Naive thymus-derived CD4-positive, alpha-beta T cell (primary cell): ENCODE results near the gene OR52R1. TPM values are rescaled to one million over a fixed set of nuclear protein-coding genes. Genes with fewer than 3 reads are reported as not detected.

Source experiments
- ATAC-seq: fragments of 150-1000 bp; cut with Tn5 transposase; 2 replicates; pipeline ENCODE4 v1.10.0; 2021; ENCODE audit warnings: mild to moderate bottlenecking, moderate library complexity
- CTCF ChIA-PET: fragments of 350-600 bp; sonication (Branson Sonifier 250); formaldehyde crosslinking; loops from one replicate; lab custom pipeline; 2021; ENCODE audit warnings: antibody characterized with exemption; lab: Charles Lee
- POLR2A ChIA-PET: fragments of 350-600 bp; sonication (Branson Sonifier 250); formaldehyde crosslinking; loops from one replicate; lab custom pipeline; 2021; ENCODE audit warnings: antibody characterized with exemption, inconsistent platforms; lab: Charles Lee
- DNase-seq, 9 donors: peaks; one replicate each; pipeline versions ENCODE4 v3.0.0 to v3.0.0-alpha.2; 2020 to 2022; ENCODE audit warnings: mixed read lengths in 1 of 9
- H3K27ac ChIP-seq: one replicate; pipeline ENCODE4 v1.7.0; 2013; ENCODE audit warnings: mild to moderate bottlenecking, low read depth, low read length, moderate library complexity
- H3K27me3 ChIP-seq, 2 donors: one replicate each; pipeline ENCODE4 v1.7.0; 2013; ENCODE audit warnings: low read length in 2 of 2, mild to moderate bottlenecking in 2 of 2, moderate library complexity in 2 of 2; ENCODE audit not compliant: control insufficient read depth in 2 of 2, insufficient read depth in 2 of 2
- H3K36me3 ChIP-seq, 3 experiments: 1 replicate in 2 of 3; 2 replicates in 1 of 3; pipeline ENCODE4 v1.7.0; 2013; ENCODE audit warnings: low read length in 3 of 3, mild to moderate bottlenecking in 3 of 3, moderate library complexity in 1 of 3; ENCODE audit not compliant: insufficient read depth in 3 of 3, control insufficient read depth in 2 of 3
- H3K4me1 ChIP-seq, 2 donors: one replicate each; pipeline ENCODE4 v1.7.0; 2013; ENCODE audit warnings: low read length in 2 of 2, mild to moderate bottlenecking in 2 of 2, moderate library complexity in 1 of 2; ENCODE audit not compliant: control insufficient read depth in 2 of 2, insufficient read depth in 2 of 2
- H3K4me3 ChIP-seq: 2 replicates; pipeline ENCODE4 v1.7.0; 2013; ENCODE audit warnings: mild to moderate bottlenecking, low read length
- H3K9me3 ChIP-seq, 3 experiments: 1 replicate in 2 of 3; 2 replicates in 1 of 3; pipeline ENCODE4 v1.7.0; 2013; ENCODE audit warnings: low read length in 3 of 3; ENCODE audit not compliant: control insufficient read depth in 2 of 3
- H3K27ac Mint-ChIP-seq, 9 donors: one replicate each; pipeline ENCODE4 v1.8.0; 2020 to 2022; ENCODE audit warnings: mixed read lengths in 9 of 9, mild to moderate bottlenecking in 8 of 9, moderate library complexity in 5 of 9, inconsistent platforms in 2 of 9
- H3K27me3 Mint-ChIP-seq, 5 donors: one replicate each; pipeline ENCODE4 v1.8.0; 2021 to 2022; ENCODE audit warnings: mixed read lengths in 5 of 5, mild to moderate bottlenecking in 1 of 5
- H3K36me3 Mint-ChIP-seq, 5 donors: one replicate each; pipeline ENCODE4 v1.8.0; 2020 to 2022; ENCODE audit warnings: mixed read lengths in 5 of 5, mild to moderate bottlenecking in 3 of 5, inconsistent platforms in 1 of 5
- H3K4me1 Mint-ChIP-seq, 7 donors: one replicate each; pipeline ENCODE4 v1.8.0; 2020 to 2022; ENCODE audit warnings: mixed read lengths in 7 of 7, mild to moderate bottlenecking in 3 of 7, inconsistent platforms in 1 of 7
- H3K4me3 Mint-ChIP-seq, 10 donors: one replicate each; pipeline ENCODE4 v1.8.0; 2020 to 2022; ENCODE audit warnings: mild to moderate bottlenecking in 10 of 10, mixed read lengths in 10 of 10, moderate library complexity in 6 of 10, inconsistent platforms in 2 of 10
- H3K9me3 Mint-ChIP-seq, 11 donors: one replicate each; pipeline ENCODE4 v1.8.0; 2020 to 2022; ENCODE audit warnings: mixed read lengths in 11 of 11, mild to moderate bottlenecking in 4 of 11, inconsistent platforms in 1 of 11, moderate library complexity in 1 of 11
- intact Hi-C, 2 donors: fragments of 100-400 bp; cut with micrococcal nuclease; formaldehyde crosslinking; loops; one replicate each; pipeline ENCODE4 v1.15.1; 2023
- polyA plus RNA-seq, 2 donors: library from polyadenylated mRNA; unstranded; fragments of 300-500 nt; fragmentation: Illumina TruSeq; gene quantifications; one replicate each; pipeline ENCODE4 v1.2.3, GENCODE V29; 2021
- total RNA-seq, 6 experiments: library from RNA in 5 of 6; stranded (reverse) in 5 of 6; gene quantifications; 1 replicate in 5 of 6; 2 replicates in 1 of 6; pipeline ENCODE4 v1.2.3 and lab custom pipeline; 2021 to 2026

Gene OR52R1
- total RNA-seq (not detected), polyA plus RNA-seq (not detected), total RNA-seq (lab: John Stamatoyannopoulos, UW) (not detected)

GRCh38 chr11:4804280-4804679, at the start of gene OR52R1:
TSS of gene OR52R1 (minus strand) at chr11:4804380. CDS start at chr11:4804380, 0 bp downstream.
- POLR2A ChIA-PET = no interaction called here
- H3K9me3 ChIP-seq = no peaks in the 10 kb centered on the region
- no peak within 1 kb of the TSS for H3K4me3 ChIP-seq
- H3K27me3 ChIP-seq = no peaks in the 10 kb centered on the region
- Mint-ChIP-seq H3K4me1 (no peaks in the 10 kb centered on the region), H3K4me3 (no peak within 1 kb of the TSS), H3K27me3 (peaks cover 0 to 11% (median 6%) of the 10 kb centered on the region in 5 donors), H3K27ac (no peak within 1 kb of the TSS), H3K9me3 (peaks cover 0 to 1% (median 0%) of the 10 kb centered on the region in 11 donors), H3K36me3 (no peaks in the 10 kb centered on the region)
- CTCF ChIA-PET = no interaction called here
- ATAC-seq = no peak
- H3K27ac ChIP-seq = no peak within 1 kb of the TSS
- no peaks in the 10 kb centered on the region for H3K36me3 ChIP-seq
- intact Hi-C loops = no loop called here
- DNase-seq = no peak
- H3K4me1 ChIP-seq = no peaks in the 10 kb centered on the region

- H3K36me3 ChIP-seq = no peaks in the 10 kb centered on the region
- no peaks in the 10 kb centered on the region for H3K36me3 Mint-ChIP-seq
- peaks cover 0 to 17% (median 13%) of the 10 kb centered on the region in 5 donors for H3K27me3 Mint-ChIP-seq
- H3K9me3 Mint-ChIP-seq = peaks cover 0 to 5% (median 0%) of the 10 kb centered on the region in 11 donors
- intact Hi-C loops = no loop called here
- H3K4me1 ChIP-seq = no peaks in the 10 kb centered on the region
- POLR2A ChIA-PET = no interaction called here
- ATAC-seq = no peak
- H3K27me3 ChIP-seq = no peaks in the 10 kb centered on the region
- H3K27ac Mint-ChIP-seq = no peak overlapping the region
- CTCF ChIA-PET = no interaction called here
- no peaks in the 10 kb centered on the region for H3K4me1 Mint-ChIP-seq
- H3K9me3 ChIP-seq = no peaks in the 10 kb centered on the region
- no peak for DNase-seq
- H3K27ac ChIP-seq = no peak overlapping the region
- H3K4me3 ChIP-seq = no peak overlapping the region
- no peak overlapping the region for H3K4me3 Mint-ChIP-seq
These were observed 46.9 kb upstream of the OR52R1 start for GRCh38 chr11:4851033-4851432.

GRCh38 chr11:4848908-4849532, 44.8 kb upstream of the OR52R1 start, which contains the start of gene OR51S1:
TSS of gene OR51S1 (minus strand) at chr11:4849208. CDS start at chr11:4849208, 0 bp downstream.
- intact Hi-C loops = no loop called here

GRCh38 chr11:4839851-4840549, 35.8 kb upstream of the OR52R1 start:
- Mint-ChIP-seq H3K9me3 (no peaks in the 10 kb centered on the region), H3K4me3 (no peak overlapping the region), H3K27me3 (peaks cover 0 to 15% (median 7%) of the 10 kb centered on the region in 5 donors), H3K4me1 (no peaks in the 10 kb centered on the region), H3K27ac (no peak overlapping the region), H3K36me3 (no peaks in the 10 kb centered on the region)
- H3K27me3 ChIP-seq = no peaks in the 10 kb centered on the region
- no peaks in the 10 kb centered on the region for H3K4me1 ChIP-seq
- intact Hi-C loops = no loop called here
- ChIA-PET CTCF (no interaction called here), POLR2A (no interaction called here)
- DNase-seq (no peak), ATAC-seq (no peak)
- H3K36me3 ChIP-seq = no peaks in the 10 kb centered on the region
- no peaks in the 10 kb centered on the region for H3K9me3 ChIP-seq
- no peak overlapping the region for H3K4me3 ChIP-seq
- no peak overlapping the region for H3K27ac ChIP-seq

More at GRCh38 chr11:4848908-4849532, 44.8 kb upstream of the OR52R1 start, which contains the start of gene OR51S1:
- no peaks in the 10 kb centered on the region for H3K4me1 Mint-ChIP-seq
- ChIA-PET CTCF (no interaction called here), POLR2A (no interaction called here)
- Histone ChIP-seq H3K9me3 (no peaks in the 10 kb centered on the region), H3K4me1 (no peaks in the 10 kb centered on the region), H3K27ac (no peak within 1 kb of the TSS), H3K36me3 (no peaks in the 10 kb centered on the region), H3K27me3 (no peaks in the 10 kb centered on the region), H3K4me3 (no peak within 1 kb of the TSS)
- H3K27ac Mint-ChIP-seq = no peak within 1 kb of the TSS
- no peak within 1 kb of the TSS for H3K4me3 Mint-ChIP-seq
- H3K36me3 Mint-ChIP-seq = no peaks in the 10 kb centered on the region
- peaks cover 0 to 5% (median 0%) of the 10 kb centered on the region in 11 donors for H3K9me3 Mint-ChIP-seq
- DNase-seq (no peak), ATAC-seq (no peak)
- H3K27me3 Mint-ChIP-seq = peaks cover 0 to 17% (median 14%) of the 10 kb centered on the region in 5 donors

- intact Hi-C loops = no loop called here
- H3K9me3 Mint-ChIP-seq = no peaks in the 10 kb centered on the region
- CTCF ChIA-PET = no interaction called here
These were observed 26.7 kb upstream of the OR52R1 start for GRCh38 chr11:4830909-4831308.

GRCh38 chr11:4830346-4830745, 26.2 kb upstream of the OR52R1 start:
- no peaks in the 10 kb centered on the region for H3K9me3 ChIP-seq

More at GRCh38 chr11:4830909-4831308, 26.7 kb upstream of the OR52R1 start:
- H3K4me3 Mint-ChIP-seq = no peak overlapping the region
- no peak for DNase-seq
- H3K4me1 Mint-ChIP-seq = no peaks in the 10 kb centered on the region
- no peaks in the 10 kb centered on the region for H3K36me3 Mint-ChIP-seq
- POLR2A ChIA-PET = no interaction called here
- no peak for ATAC-seq
- H3K27ac Mint-ChIP-seq = no peak overlapping the region
- Histone ChIP-seq H3K36me3 (no peaks in the 10 kb centered on the region), H3K27ac (no peak overlapping the region), H3K4me1 (no peaks in the 10 kb centered on the region), H3K27me3 (no peaks in the 10 kb centered on the region), H3K9me3 (no peaks in the 10 kb centered on the region), H3K4me3 (no peak overlapping the region)
- peaks cover 0 to 14% (median 0%) of the 10 kb centered on the region in 5 donors for H3K27me3 Mint-ChIP-seq

More at GRCh38 chr11:4830346-4830745, 26.2 kb upstream of the OR52R1 start:
- ATAC-seq (no peak), DNase-seq (no peak)
- Mint-ChIP-seq H3K36me3 (no peaks in the 10 kb centered on the region), H3K27me3 (peaks cover 0 to 18% (median 0%) of the 10 kb centered on the region in 5 donors), H3K27ac (no peak overlapping the region), H3K9me3 (no peaks in the 10 kb centered on the region), H3K4me1 (no peaks in the 10 kb centered on the region), H3K4me3 (no peak overlapping the region)
- CTCF ChIA-PET = no interaction called here
- H3K4me3 ChIP-seq = no peak overlapping the region
- no peak overlapping the region for H3K27ac ChIP-seq
- intact Hi-C loops = no loop called here
- H3K36me3 ChIP-seq = no peaks in the 10 kb centered on the region
- H3K4me1 ChIP-seq = no peaks in the 10 kb centered on the region
- POLR2A ChIA-PET = no interaction called here
- no peaks in the 10 kb centered on the region for H3K27me3 ChIP-seq
